Measurements from ENCODE around the gene PAGE2. TPM values are rescaled to one million over a fixed set of nuclear protein-coding genes. Genes with fewer than 3 reads are reported as not detected.
"Not testable (repeated sequence)": the region's sequence is repeated elsewhere in the genome, so short reads cannot be mapped to it uniquely, and the experiment has no call there.

The PAGE2 gene, protein sequence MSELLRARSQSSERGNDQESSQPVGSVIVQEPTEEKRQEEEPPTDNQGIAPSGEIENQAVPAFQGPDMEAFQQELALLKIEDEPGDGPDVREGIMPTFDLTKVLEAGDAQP
- total RNA-seq (not detected), polyA plus RNA-seq (not detected)
- long read RNA-seq, donor 1, result 0 reads
- long read RNA-seq, donor 2, result 0 reads

DNA sequence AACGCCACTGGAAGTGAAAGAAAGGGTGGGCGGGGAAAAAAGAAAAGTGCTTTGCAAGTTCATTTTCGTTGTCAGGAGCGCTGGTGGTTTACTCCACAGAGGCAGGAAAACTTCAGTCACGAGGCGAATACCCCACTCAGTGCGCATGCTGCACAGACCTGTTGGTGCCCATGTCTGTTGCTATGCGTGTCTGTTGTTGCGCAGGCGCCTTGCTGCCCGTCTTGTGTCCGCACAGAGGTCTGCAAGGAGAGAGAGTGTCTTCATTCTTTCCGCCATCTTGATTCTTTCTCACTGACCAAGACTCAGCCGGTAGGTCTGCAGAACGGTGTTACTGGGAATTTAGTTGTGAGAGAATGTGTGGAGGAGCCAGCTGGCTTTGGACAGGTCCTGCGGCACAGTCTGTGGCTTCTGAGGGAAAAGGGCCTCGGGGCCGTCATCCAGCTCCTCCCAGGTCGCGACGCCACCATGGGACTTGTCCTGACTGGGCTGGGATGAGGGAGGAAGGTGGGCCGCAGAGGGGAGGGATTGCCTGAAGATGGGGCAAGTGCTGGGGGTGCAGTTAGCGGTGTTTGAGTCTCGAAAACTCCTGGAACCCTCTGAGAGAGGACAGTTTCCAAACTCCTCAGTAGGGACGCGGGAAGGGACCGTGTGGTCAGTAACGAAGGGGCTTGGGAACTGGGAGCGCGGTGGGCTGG is at the start of gene PAGE2:
Gene PAGE2 (plus strand): TSS at position 224 of the 695 bp plus-strand sequence. CDS start 1,003 bp downstream, outside the sequence.
- intact Hi-C loops (cut with DNase I), result no loop called here
- no peak for DNase-seq

DNA sequence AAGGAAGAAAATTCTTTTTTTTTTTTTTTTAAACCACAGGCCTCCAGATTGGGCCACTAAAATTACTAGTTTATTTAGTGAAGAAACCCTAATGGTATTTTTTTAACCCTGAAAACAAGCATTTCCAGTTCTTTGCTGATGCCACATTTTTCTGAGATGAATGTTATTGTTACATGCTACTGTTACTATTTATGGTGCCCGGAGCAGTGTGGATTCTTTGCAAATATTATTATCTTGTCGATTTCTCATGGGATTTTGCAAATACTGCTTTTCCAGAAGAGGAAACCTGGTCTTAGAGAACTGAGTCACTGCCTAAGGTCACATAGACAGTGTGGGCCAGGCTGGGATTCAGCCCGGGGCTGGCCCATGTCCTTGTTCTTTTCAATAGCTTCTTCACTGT is 49.3 kb upstream of the PAGE2 start:
- H3K27me3 ChIP-seq (ENCODE audit: insufficient read depth in 3 of 3, low read length in 2 of 3), result no peaks in the 10 kb centered on the region
- H3K4me1 ChIP-seq, result no peaks in the 10 kb centered on the region
- H3K27ac ChIP-seq, result no peak overlapping the region
- H3K4me3 ChIP-seq, result no peak overlapping the region
- ATAC-seq (no peak), DNase-seq (no peak)
- no peaks in the 10 kb centered on the region for H3K9me3 ChIP-seq
- intact Hi-C loops (cut with DNase I), result no loop called here
- no peaks in the 10 kb centered on the region for H3K36me3 ChIP-seq (ENCODE audit: insufficient read depth in 1 of 2, low read depth in 1 of 2)
- TF ChIP-seq, protein P1, sequence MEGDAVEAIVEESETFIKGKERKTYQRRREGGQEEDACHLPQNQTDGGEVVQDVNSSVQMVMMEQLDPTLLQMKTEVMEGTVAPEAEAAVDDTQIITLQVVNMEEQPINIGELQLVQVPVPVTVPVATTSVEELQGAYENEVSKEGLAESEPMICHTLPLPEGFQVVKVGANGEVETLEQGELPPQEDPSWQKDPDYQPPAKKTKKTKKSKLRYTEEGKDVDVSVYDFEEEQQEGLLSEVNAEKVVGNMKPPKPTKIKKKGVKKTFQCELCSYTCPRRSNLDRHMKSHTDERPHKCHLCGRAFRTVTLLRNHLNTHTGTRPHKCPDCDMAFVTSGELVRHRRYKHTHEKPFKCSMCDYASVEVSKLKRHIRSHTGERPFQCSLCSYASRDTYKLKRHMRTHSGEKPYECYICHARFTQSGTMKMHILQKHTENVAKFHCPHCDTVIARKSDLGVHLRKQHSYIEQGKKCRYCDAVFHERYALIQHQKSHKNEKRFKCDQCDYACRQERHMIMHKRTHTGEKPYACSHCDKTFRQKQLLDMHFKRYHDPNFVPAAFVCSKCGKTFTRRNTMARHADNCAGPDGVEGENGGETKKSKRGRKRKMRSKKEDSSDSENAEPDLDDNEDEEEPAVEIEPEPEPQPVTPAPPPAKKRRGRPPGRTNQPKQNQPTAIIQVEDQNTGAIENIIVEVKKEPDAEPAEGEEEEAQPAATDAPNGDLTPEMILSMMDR (IDR thresholded peaks at IDR 0.05), result no peak
- WGBS, 3 donors, result 66 to 83% (median 81%) methylated on average over 3 of the region's 3 CpGs

More for the DNA sequence above, at the start of gene PAGE2:
- no peak for ATAC-seq
- TF ChIP-seq, protein P1 (IDR thresholded peaks at IDR 0.05), result no peak
- WGBS, 3 donors, result 85 to 95% (median 92%) methylated on average over 30 of the region's 30 CpGs
- no peaks in the 10 kb centered on the region for H3K36me3 ChIP-seq (ENCODE audit: insufficient read depth in 1 of 2, low read depth in 1 of 2)
- peaks cover 0 to 10% (median 0%) of the 10 kb centered on the region in 3 donors for H3K27me3 ChIP-seq (ENCODE audit: insufficient read depth in 3 of 3, low read length in 2 of 3)
- H3K4me1 ChIP-seq, result no peaks in the 10 kb centered on the region
- no peak within 1 kb of the TSS for H3K4me3 ChIP-seq
- peaks cover 7% of the 10 kb centered on the region for H3K9me3 ChIP-seq
- no peak within 1 kb of the TSS for H3K27ac ChIP-seq

DNA sequence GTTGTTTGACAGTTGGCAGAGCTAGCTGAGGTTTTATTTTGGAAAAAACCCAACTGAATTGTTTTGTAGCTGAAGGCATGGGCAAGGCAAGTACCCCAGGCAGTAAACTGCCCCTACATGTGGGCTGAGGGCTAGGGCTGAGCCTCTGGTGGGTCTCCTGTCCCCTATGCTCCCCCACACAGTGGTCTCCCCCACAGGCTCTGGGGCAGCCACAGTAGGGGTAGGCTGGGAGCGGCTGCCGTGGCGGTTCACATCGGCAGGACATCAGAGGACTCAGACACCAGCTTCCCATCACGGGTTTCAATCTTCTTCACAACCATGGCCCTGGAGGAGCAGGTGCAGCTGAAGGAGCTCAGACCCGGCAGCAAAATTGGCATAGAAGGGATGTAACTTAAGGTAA is 47.3 kb upstream of the PAGE2 start:
- TF ChIP-seq, protein P1 (IDR thresholded peaks at IDR 0.05), result no peak
- ATAC-seq (no peak), DNase-seq (no peak)
- Histone ChIP-seq H3K4me1 (no peaks in the 10 kb centered on the region), H3K36me3 (ENCODE audit: insufficient read depth in 1 of 2, low read depth in 1 of 2) (no peaks in the 10 kb centered on the region), H3K9me3 (no peaks in the 10 kb centered on the region), H3K27me3 (ENCODE audit: insufficient read depth in 3 of 3, low read length in 2 of 3) (no peaks in the 10 kb centered on the region), H3K4me3 (no peak overlapping the region), H3K27ac (no peak overlapping the region)
- WGBS, 3 donors, result 91 to 92% (median 91%) methylated on average over 6 of the region's 6 CpGs
- intact Hi-C loops (cut with DNase I), result no loop called here

DNA sequence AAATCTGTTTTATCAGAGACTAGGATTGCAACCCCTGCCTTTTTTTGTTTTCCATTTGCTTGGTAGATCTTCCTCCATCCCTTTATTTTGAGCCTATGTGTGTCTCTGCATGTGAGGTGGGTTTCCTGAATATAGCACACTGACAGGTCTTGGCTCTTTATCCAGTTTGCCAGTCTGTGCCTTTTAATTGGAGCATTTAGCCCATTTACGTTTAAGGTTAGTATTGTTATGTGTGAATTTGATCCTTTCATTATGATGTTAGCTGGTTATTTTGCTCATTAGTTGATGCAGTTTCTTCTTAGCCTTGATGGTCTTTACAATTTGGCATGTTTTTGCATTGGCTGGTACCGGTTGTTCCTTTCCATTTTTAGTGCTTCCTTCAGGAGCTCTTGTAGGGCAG is 38.2 kb upstream of the PAGE2 start:
- not testable (repeated sequence) for H3K4me3 ChIP-seq; ATAC-seq; H3K27me3 ChIP-seq (ENCODE audit: insufficient read depth in 3 of 3, low read length in 2 of 3); H3K4me1 ChIP-seq; H3K9me3 ChIP-seq; H3K36me3 ChIP-seq (ENCODE audit: insufficient read depth in 1 of 2, low read depth in 1 of 2); DNase-seq; H3K27ac ChIP-seq
- intact Hi-C loops (cut with DNase I), result loop anchor here in 1 of 2 donors (10.0 kb wide), 1 partner anchor 156 kb away; no protein-coding TSS in a partner anchor
- WGBS, 3 donors, result 66 to 80% (median 68%) methylated on average over 2 of the region's 2 CpGs

DNA sequence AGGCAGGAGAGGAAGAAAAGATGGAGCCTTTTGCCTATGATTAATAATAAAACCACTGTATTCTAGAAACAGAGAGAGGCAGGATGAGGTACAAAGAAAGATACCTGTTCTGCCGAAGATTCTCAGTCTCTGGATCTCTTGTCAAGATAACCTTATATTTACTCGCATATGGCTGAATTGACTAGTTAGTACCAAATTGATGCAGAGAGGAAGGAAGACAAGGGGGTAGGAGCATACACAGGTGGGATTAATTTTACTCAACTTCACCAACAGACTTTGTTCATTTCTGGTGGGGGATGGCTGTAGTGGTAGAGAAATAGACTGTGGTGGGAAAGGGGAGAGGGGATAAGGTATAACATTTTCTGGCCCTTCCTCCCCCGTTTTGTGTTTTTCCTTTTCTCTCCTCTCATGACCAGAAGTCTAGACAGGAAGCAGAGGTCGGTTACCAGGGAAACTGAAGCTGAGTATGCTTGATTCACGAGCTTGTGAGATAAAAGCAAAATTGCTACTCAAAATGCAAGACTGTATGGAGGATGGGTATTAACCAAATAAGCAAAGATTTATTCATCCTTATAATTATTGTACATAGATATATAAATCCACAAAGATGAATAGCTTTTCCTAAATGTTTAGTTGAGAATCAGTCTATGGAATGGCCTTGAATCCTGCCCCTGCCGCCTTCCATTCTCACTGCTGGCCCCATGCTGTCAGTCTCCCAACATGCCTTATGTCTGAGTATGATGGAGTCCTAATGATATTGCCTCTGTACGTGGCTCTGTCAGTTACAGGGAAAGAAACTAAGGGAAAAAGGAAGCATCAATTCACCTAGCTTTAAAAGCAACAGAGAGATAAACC is 31.8 kb upstream of the PAGE2 start:
- Histone ChIP-seq H3K9me3 (no peaks in the 10 kb centered on the region), H3K27ac (no peak overlapping the region), H3K4me1 (no peaks in the 10 kb centered on the region), H3K4me3 (peak overlapping the region; percentile 39), H3K36me3 (ENCODE audit: insufficient read depth in 1 of 2, low read depth in 1 of 2) (no peaks in the 10 kb centered on the region), H3K27me3 (ENCODE audit: insufficient read depth in 3 of 3, low read length in 2 of 3) (peaks cover 0 to 8% (median 0%) of the 10 kb centered on the region in 3 donors)
- TF ChIP-seq, protein P1 (IDR thresholded peaks at IDR 0.05), result no peak
- ATAC-seq (peak in 1 of 4 donors; percentile 19), DNase-seq (no peak)
- intact Hi-C loops (cut with DNase I), result loop anchor here (2.0 to 10.0 kb wide), 2 partner anchors 162 to 166 kb away; no protein-coding TSS in a partner anchor
- 22 to 47% (median 28%) methylated on average over 7 of the region's 7 CpGs for WGBS, 3 donors

Data from psoas muscle (tissue), 8 donors.